K562 (cell line): ENCODE results near the gene DACT3. TPM values are rescaled to one million over a fixed set of nuclear protein-coding genes. Genes with fewer than 3 reads are reported as not detected.
A peak's percentile ranks its signal among the peaks of the same experiment; 100 is the strongest.

Experiments
- ATAC-seq: fragments of 200-7000 bp; cut with Tn5 transposase; 3 replicates; pipeline ENCODE4 v1.9.1; 2020; ENCODE audit warnings: moderate library complexity
- BruUV-seq: library from RNA; stranded (reverse); fragments of 400-500 nt; replicated peaks from 2 replicates; lab custom pipeline; 2021; lab: Mats Ljungman, UMichigan
- CTCF ChIA-PET: fragments of 300-600 bp; formaldehyde crosslinking; extraction: SDS; loops from one replicate; lab custom pipeline; 2021; ENCODE audit warnings: low intra/inter-chr PET ratio; lab: Yijun Ruan, JAX
- POLR2A ChIA-PET: fragments of 300-600, 350-650 bp; sonication (Branson Sonifier 250); formaldehyde crosslinking; extraction: SDS; loops from one replicate; lab custom pipeline; 2021; ENCODE audit warnings: antibody characterized with exemption, inconsistent platforms; lab: Yijun Ruan, JAX
- DNase-seq, 4 experiments: peaks; one replicate each; pipeline versions ENCODE4 v3.0.0 to v3.0.0-alpha.2; 2011 to 2018; ENCODE audit warnings: low spot score in 3 of 4, mixed read lengths in 3 of 4; ENCODE audit errors: extremely low read depth in 1 of 4
- FAIRE-seq: peaks from 2 replicates; lab custom pipeline; 2011; peaks lifted over from hg19 to GRCh38; lab: Jason Lieb, UNC
- H2AFZ ChIP-seq: 2 replicates; pipeline ENCODE4 v1.6.0; 2011; ENCODE audit warnings: low read depth, low read length, control low read depth, inconsistent platforms
- H3K27ac ChIP-seq: fragments of 200-600 bp; 3 replicates; pipeline ENCODE4 v1.8.0; 2011; ENCODE audit warnings: low read depth, mild to moderate bottlenecking, control low read depth, inconsistent platforms, low read length, moderate library complexity, mixed read lengths; ENCODE audit errors: extremely low read depth
- H3K27me3 ChIP-seq, 2 experiments: fragments of 300-600 bp in 1 of 2; 2 replicates in 1 of 2; 3 replicates in 1 of 2; pipeline versions ENCODE4 v1.6.0 to v1.8.0; 2011; ENCODE audit warnings: inconsistent platforms in 2 of 2, low read length in 2 of 2, mild to moderate bottlenecking in 1 of 2, mixed read lengths in 1 of 2, moderate library complexity in 1 of 2; ENCODE audit not compliant: control insufficient read depth in 2 of 2, insufficient read depth in 2 of 2
- H3K36me3 ChIP-seq: fragments of 300-600 bp; 3 replicates; pipeline ENCODE4 v1.8.0; 2011; ENCODE audit warnings: mild to moderate bottlenecking, low read length, inconsistent platforms; ENCODE audit not compliant: control insufficient read depth, insufficient read depth
- H3K4me1 ChIP-seq, 2 experiments: fragments of 200-600 bp in 1 of 2; replicated peaks in 1 of 2; 2 replicates in 1 of 2; 3 replicates in 1 of 2; pipeline versions ENCODE4 v1.5.1 to v1.8.0; 2011; ENCODE audit warnings: inconsistent platforms in 2 of 2, low read length in 2 of 2, mild to moderate bottlenecking in 1 of 2, mixed read lengths in 1 of 2, moderate library complexity in 1 of 2; ENCODE audit not compliant: control insufficient read depth in 2 of 2, insufficient read depth in 2 of 2
- H3K4me2 ChIP-seq: 2 replicates; pipeline ENCODE4 v1.6.1; 2011; ENCODE audit warnings: low read length, control low read depth, inconsistent platforms, mixed read lengths; ENCODE audit not compliant: insufficient read depth
- H3K4me3 ChIP-seq: fragments of 200-600 bp; sonication (generic), shearing (Covaris generic); 2 replicates; pipeline ENCODE4 v1.5.1; 2016; ENCODE audit warnings: control low read depth, inconsistent platforms
- H3K79me2 ChIP-seq: fragments of 200-600 bp; 3 replicates; pipeline ENCODE4 v1.8.0; 2011; ENCODE audit warnings: low read length, inconsistent platforms; ENCODE audit not compliant: control insufficient read depth, insufficient read depth
- H3K9ac ChIP-seq, 2 experiments: 2 replicates each; pipeline versions ENCODE4 v1.6.0 to v1.6.1; 2011; ENCODE audit warnings: low read depth in 2 of 2, low read length in 2 of 2, control low read depth in 1 of 2, inconsistent platforms in 1 of 2, mild to moderate bottlenecking in 1 of 2, mixed read lengths in 1 of 2; ENCODE audit not compliant: insufficient read depth in 1 of 2
- H3K9me1 ChIP-seq: one replicate; pipeline ENCODE4 v1.6.0; 2011; ENCODE audit warnings: inconsistent platforms, mild to moderate bottlenecking, low read length, moderate library complexity; ENCODE audit not compliant: control insufficient read depth, insufficient read depth
- H3K9me3 ChIP-seq: replicated peaks from 2 replicates; pipeline ENCODE4 v1.5.1; 2011; ENCODE audit warnings: low read depth, low read length, inconsistent platforms; ENCODE audit not compliant: control insufficient read depth, insufficient read depth
- H4K20me1 ChIP-seq: replicated peaks from 2 replicates; pipeline ENCODE4 v1.6.1; 2011; ENCODE audit warnings: low read length, inconsistent platforms, mixed read lengths; ENCODE audit not compliant: control insufficient read depth, insufficient read depth
- DLX4 ChIP-seq: fragments of 250-450 bp; sonication (Bioruptor Pico); IDR thresholded peaks from 2 replicates; pipeline ENCODE4 v1.6.1; 2021; ENCODE audit warnings: mild to moderate bottlenecking
- EWSR1 ChIP-seq: fragments of 450-650 bp; IDR thresholded peaks from 2 replicates; pipeline ENCODE4 v1.6.1; 2018; ENCODE audit warnings: borderline replicate concordance, mild to moderate bottlenecking, low read depth, moderate library complexity; ENCODE audit not compliant: partially characterized antibody
- GTF2B ChIP-seq: IDR thresholded peaks from 2 replicates; pipeline ENCODE4 v1.6.1; 2011; ENCODE audit not compliant: insufficient read length; ENCODE audit errors: extremely low read depth
- HDAC2 ChIP-seq: fragments of 450-650 bp; IDR thresholded peaks from 2 replicates; pipeline ENCODE4 v1.6.1; 2016; ENCODE audit warnings: mild to moderate bottlenecking
- MED1 ChIP-seq: sonication (generic); formaldehyde crosslinking; IDR thresholded peaks from 2 replicates; pipeline ENCODE4 v1.8.1; 2023; ENCODE audit warnings: missing genetic modification reagents, borderline replicate concordance
- MXD1 ChIP-seq: fragments of 250-450 bp; sonication (Bioruptor Pico); IDR thresholded peaks from 2 replicates; pipeline ENCODE4 v1.8.0; 2021; ENCODE audit warnings: borderline replicate concordance, mild to moderate bottlenecking, moderate library complexity; ENCODE audit not compliant: poor library complexity, severe bottlenecking
- NEUROD1 ChIP-seq: fragments of 150-350 bp; IDR thresholded peaks from 2 replicates; pipeline ENCODE4 v1.6.1; 2014; ENCODE audit warnings: borderline replicate concordance, low read length, low read depth; ENCODE audit not compliant: partially characterized antibody
- SIX5 ChIP-seq, 2 experiments: IDR thresholded peaks; 2 replicates each; pipeline ENCODE4 v1.6.1; 2011; ENCODE audit warnings: low read length in 2 of 2, borderline replicate concordance in 1 of 2, low read depth in 1 of 2, mild to moderate bottlenecking in 1 of 2, moderate library complexity in 1 of 2; ENCODE audit not compliant: insufficient read depth in 1 of 2
- SMARCE1 ChIP-seq: fragments of 450-650 bp; IDR thresholded peaks from 2 replicates; pipeline ENCODE4 v1.7.1; 2016; ENCODE audit warnings: mild to moderate bottlenecking
- TAF1 ChIP-seq: IDR thresholded peaks from 2 replicates; pipeline ENCODE4 v1.6.1; 2011; ENCODE audit warnings: mild to moderate bottlenecking, low read length, moderate library complexity; ENCODE audit not compliant: insufficient read depth, control insufficient read depth, severe bottlenecking; ENCODE audit errors: extremely low read depth
- ZBTB11 ChIP-seq, 3 experiments: fragments of 200-800 bp in 1 of 3; fragments of 250-450 bp in 1 of 3; fragments of 450-650 bp in 1 of 3; sonication (Bioruptor Pico) in 1 of 3; sonication (Bioruptor generic) in 1 of 3; formaldehyde crosslinking in 1 of 3; IDR thresholded peaks; 2 replicates each; pipeline versions ENCODE4 v1.6.1 to v1.8.0; 2016 to 2022; ENCODE audit warnings: mild to moderate bottlenecking in 2 of 3, missing genetic modification characterization in 2 of 3, missing compliant biosample characterization in 1 of 3, moderate library complexity in 1 of 3
- ZNF175 ChIP-seq: fragments of 200-800 bp; sonication (Bioruptor generic); IDR thresholded peaks from 2 replicates; pipeline ENCODE4 v1.6.1; 2016; ENCODE audit warnings: low read depth, mild to moderate bottlenecking, missing genetic modification characterization, missing compliant biosample characterization
- ZNF511 ChIP-seq: sonication (generic); formaldehyde crosslinking; IDR thresholded peaks from 2 replicates; pipeline ENCODE4 v1.8.0; 2022; ENCODE audit warnings: mild to moderate bottlenecking, missing genetic modification reagents
- WGBS: fragments of 100-300 bp; shearing (Covaris generic); methylation state at CpG from one replicate; pipeline ENCODE4 v1.1.6; 2016; ENCODE audit warnings: low coverage, mixed read lengths; ENCODE audit not compliant: insufficient coverage; ENCODE audit errors: missing lambda C conversion rate; 5-methylcytosine and 5-hydroxymethylcytosine counted together
- in situ Hi-C: fragments of 300-500 bp; cut with MboI; formaldehyde crosslinking; loops from 4 replicates; pipeline ENCODE4 v1.15.0; 2018; ENCODE audit warnings: inconsistent platforms, mixed read lengths
- intact Hi-C: fragments of 100-400 bp; cut with micrococcal nuclease; formaldehyde crosslinking; loops from 2 replicates; pipeline ENCODE4 v1.14.2; 2022
- polyA plus RNA-seq, 8 experiments: library from polyadenylated mRNA; depleted of rRNA in 4 of 8; stranded (reverse) in 5 of 8; unstranded in 3 of 8; fragments of >200 nt; fragmentation: Nextera tagmentation in 2 of 8; fragmentation: Illumina TruSeq in 1 of 8; extraction: Ambion mirVana in 2 of 8; extraction: Trizol in 1 of 8; gene quantifications; 2 replicates each; pipeline versions ENCODE4 v1.2.1 to v1.2.3, GENCODE V29; 2011 to 2014; ENCODE audit warnings: inconsistent platforms in 1 of 8, missing spikeins in 1 of 8
- total RNA-seq, 7 experiments: library from RNA; depleted of rRNA in 6 of 7; stranded (reverse); fragments of >200 nt in 6 of 7; fragmentation: Illumina TruSeq in 2 of 7; extraction: Trizol in 2 of 7; gene quantifications; 2 replicates each; pipeline versions ENCODE4 v1.2.1 to v1.2.3, GENCODE V29; 2011 to 2021; ENCODE audit warnings: low replicate concordance in 1 of 7

Gene DACT3
- total and polyA plus RNA-seq, 9 of the 15 experiments (the other 6 are each of a cell fraction or from before 2014, with no cell fraction given) = 0.67 to 6.5 (median 3.5) TPM

GRCh38 chr19:46630586-46631205, 30.3 kb downstream of the DACT3 start:
- H3K27me3 ChIP-seq = no peaks in the 10 kb centered on the region
- intact Hi-C loops = no loop called here
- FAIRE-seq (no peak), DNase-seq (no peak), ATAC-seq (no peak)
- in situ Hi-C loops = no loop called here
- no peak overlapping the region for H2AFZ ChIP-seq
- H3K4me2 ChIP-seq = no peak overlapping the region
- ChIA-PET CTCF (no interaction called here), POLR2A (interaction anchor here (0.6 to 1.7 kb wide), 8 partner anchors 9 to 143 kb away, joined by 3 to 6 read pairs (median 4); no protein-coding TSS in a partner anchor)
- no peaks in the 10 kb centered on the region for H3K9me1 ChIP-seq
- no peak overlapping the region for H3K4me3 ChIP-seq
- no peaks in the 10 kb centered on the region for H3K9me3 ChIP-seq
- H3K79me2 ChIP-seq = no peaks in the 10 kb centered on the region
- no TSS peak for BruUV-seq
- no peak overlapping the region for H3K27ac ChIP-seq
- no peaks in the 10 kb centered on the region for H4K20me1 ChIP-seq
- H3K4me1 ChIP-seq = peaks cover 37 to 70% of the 10 kb centered on the region in 2 experiments
- peak overlapping the region in 1 of 2 experiments; percentile 66; a peak in 2 of 4 replicates for H3K9ac ChIP-seq
- WGBS = 52% methylated on average over 14 of the region's 14 CpGs
- H3K36me3 ChIP-seq = no peaks in the 10 kb centered on the region
- TF ChIP-seq MED1 (CRISPR knock-in tag) (no peak), SIX5 (IDR thresholded peaks at IDR 0.05; ENCODE audit: borderline replicate concordance in 1 of 2, insufficient read depth in 1 of 2, low read depth in 1 of 2, low read length in 2 of 2) (no peak), ZNF175 (CRISPR knock-in tag) (no peak), ZNF511 (CRISPR knock-in tag) (peak; percentile 43; the same call in 1 of the 2 replicates), DLX4 (CRISPR knock-in tag) (no peak), EWSR1 (no peak), GTF2B (no peak), SMARCE1 (no peak), NEUROD1 (no peak), ZBTB11 (CRISPR knock-in tag; IDR thresholded peaks at IDR 0.05) (no peak), HDAC2 (peak; percentile 20; the same call in 1 of the 2 replicates), MXD1 (CRISPR knock-in tag) (no peak), TAF1 (no peak)
